Measurements from ENCODE around the gene KCNK1.

KCNK1 gene

GRCh38 chr1:233613252-233614172 is at the start of gene KCNK1:
KCNK1 (plus strand) TSS chr1:233614106; CDS start chr1:233614172, 66 bp downstream.
- DNase-seq = peak; percentile 56

DNA sequence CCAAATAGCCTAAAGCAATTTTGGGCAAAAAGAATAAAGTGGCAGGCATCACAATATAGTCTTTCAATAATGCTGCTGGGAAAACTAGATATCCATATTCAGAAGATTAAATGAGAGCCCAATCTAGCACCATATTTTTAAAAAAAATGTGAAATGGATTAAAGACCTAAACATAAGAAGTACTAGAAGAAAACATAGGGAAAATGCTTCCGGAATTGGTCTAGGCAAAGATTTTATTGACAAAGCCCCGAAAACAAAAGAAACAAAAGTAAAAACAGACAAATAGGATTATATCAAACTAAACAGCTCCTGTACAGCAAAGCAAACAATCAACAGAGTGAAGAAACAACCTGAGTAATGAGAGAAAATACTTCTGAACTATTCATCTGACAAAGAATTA is 48.6 kb upstream of the KCNK1 start:
- no peak for DNase-seq

DNA sequence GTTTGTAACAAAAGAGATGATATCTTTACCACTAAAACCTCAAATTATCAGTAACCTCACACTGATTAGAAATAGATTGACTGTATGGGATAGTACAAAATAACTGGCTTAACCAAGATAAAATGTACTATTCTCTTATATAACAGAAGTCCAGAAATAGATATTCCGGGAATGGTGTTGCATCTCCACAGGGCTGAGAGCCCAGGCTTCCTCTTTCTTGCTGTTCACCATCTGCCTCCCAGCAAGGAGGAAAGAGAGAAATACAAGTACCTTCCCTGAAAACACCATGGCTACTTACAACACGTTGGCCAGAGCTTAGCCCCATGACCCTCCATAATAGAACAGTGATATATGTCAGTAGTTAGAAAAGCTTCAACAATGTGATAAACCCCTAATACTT is 47.0 kb upstream of the KCNK1 start:
- no peak for DNase-seq

DNA sequence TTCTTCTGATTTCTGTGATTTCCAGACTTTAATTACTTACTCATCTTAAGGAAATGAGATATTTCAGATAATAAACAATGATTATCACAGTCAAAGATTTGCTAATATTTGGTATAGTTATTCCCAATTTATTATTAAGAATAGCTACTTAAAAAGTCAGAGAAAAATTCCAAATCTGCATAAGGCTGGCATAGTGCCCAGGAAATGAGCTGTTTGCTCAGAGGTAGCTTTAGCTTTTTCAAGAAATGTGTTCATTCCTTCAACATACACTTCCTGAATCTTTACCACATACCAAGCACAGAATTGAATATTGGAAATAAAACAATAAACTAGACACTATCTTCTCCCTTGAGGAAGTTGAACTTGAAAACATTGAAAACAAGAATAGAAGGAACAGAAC is 44.3 kb upstream of the KCNK1 start:
- DNase-seq = no peak

DNA sequence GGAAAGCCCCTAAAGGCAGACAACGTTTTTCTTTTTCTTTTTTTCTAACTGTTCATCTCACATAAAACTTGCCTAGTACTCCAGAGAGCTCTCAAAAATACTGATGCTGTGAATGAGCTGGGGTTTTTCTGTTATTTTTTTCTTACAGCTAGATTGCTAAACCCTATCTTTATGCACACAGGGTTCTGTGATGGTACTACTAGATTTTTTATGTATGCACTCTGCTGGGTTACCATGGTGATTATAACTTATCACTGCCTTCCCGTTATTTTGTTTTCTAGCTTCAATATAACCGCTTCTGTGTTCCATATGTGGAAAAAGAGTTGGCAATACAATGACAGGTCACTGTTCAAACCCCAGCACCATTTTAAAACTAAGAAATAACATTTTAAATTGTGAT is 43.7 kb upstream of the KCNK1 start:
- no peak for DNase-seq

- DNase-seq = no peak
These were observed 43.2 kb upstream of the KCNK1 start for GRCh38 chr1:233570706-233571105.

DNA sequence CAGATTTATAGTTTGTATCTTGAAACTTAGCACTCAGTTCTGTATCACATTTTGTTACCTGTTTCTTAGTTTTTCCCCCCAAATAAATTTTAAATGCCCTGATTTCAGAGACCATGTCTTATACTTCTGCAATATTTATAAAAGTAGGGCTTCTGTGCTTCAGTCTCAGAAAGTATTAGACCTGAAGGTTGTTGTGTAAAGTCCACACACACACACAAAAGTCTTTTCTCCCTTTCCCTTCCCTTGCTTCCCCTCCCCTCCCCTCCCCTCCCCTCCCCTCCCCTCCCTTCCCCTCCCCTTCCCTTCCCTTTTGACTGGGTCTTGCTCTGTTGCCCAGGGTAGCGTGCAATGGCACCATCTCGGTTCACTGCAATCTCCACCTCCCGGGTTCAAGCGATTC is 41.0 kb upstream of the KCNK1 start:
- DNase-seq = no peak

DNA sequence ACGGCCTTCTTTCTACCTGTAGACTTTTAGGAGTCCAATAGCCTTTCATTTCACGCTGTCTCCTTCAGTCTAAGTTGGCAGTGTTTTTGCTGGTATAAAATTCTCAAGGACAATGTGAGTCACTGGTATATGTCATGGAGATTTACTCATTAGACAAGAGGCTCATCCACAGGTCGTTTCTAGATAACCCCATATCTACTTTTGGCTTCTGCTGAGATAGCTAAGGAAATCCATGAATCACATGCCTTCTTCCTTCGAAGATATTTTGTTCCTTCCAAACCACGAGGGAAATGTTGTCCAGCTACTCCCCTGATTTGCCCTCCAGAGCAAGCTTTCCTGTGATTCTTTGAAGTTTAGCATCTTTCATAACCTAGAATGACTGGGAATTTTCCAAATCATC is 38.5 kb upstream of the KCNK1 start:
- no peak for DNase-seq

GRCh38 chr1:233582439-233582838 is 31.5 kb upstream of the KCNK1 start:
- DNase-seq = no peak

DNA sequence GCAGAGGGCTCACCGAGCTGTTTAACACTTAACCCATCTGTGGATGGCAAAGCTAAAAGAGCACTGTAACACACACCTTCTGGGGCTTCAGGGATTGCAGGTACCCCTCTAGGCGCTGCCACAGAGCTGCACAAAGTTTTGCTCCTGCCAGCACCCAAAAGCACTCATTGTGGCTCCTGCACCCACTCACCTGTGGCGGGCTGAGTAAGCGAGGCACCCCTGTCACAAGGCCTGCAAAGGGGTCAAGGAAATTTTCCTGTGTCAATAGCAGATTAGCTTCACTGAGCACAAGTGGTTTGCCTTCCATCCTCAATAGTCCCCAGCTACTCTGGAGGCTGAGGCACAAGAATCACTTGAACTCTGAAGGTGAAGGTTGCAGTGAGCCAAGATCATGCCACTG is 29.5 kb upstream of the KCNK1 start:
- DNase-seq = no peak

- DNase-seq = no peak
These were observed 29.0 kb upstream of the KCNK1 start for GRCh38 chr1:233584931-233585330.

- no peak for DNase-seq
These were observed 27.6 kb upstream of the KCNK1 start for GRCh38 chr1:233586301-233586700.

DNA sequence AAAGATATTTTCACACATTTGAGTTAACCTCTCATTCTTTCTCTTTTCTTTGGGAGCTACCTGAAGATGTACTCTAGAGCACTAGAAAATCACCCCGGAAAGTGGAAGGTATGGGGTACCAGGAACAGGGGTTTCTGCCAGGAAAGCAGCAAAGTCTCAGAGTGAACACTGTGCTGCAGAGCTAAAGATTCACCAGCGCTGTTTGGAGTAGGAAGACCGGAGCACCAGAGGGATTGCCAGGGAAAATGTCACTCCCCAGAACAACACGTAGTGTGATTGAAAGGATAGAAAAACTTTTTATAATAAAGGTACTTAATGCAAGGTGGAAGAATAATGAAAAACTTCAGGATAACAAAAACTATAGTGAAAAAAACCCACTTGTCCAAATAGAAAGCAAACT is 26.7 kb upstream of the KCNK1 start:
- DNase-seq = no peak

- DNase-seq = no peak
These were observed 25.7 kb upstream of the KCNK1 start for GRCh38 chr1:233587958-233588799.

GRCh38 chr1:233597489-233597901 is 16.4 kb upstream of the KCNK1 start:
- no peak for DNase-seq

- DNase-seq = no peak
These were observed 14.9 kb upstream of the KCNK1 start for GRCh38 chr1:233598891-233599541.

GRCh38 chr1:233599542-233600073 is 14.3 kb upstream of the KCNK1 start:
- DNase-seq = no peak

GRCh38 chr1:233600488-233600887 is 13.4 kb upstream of the KCNK1 start:
- DNase-seq = no peak

DNA sequence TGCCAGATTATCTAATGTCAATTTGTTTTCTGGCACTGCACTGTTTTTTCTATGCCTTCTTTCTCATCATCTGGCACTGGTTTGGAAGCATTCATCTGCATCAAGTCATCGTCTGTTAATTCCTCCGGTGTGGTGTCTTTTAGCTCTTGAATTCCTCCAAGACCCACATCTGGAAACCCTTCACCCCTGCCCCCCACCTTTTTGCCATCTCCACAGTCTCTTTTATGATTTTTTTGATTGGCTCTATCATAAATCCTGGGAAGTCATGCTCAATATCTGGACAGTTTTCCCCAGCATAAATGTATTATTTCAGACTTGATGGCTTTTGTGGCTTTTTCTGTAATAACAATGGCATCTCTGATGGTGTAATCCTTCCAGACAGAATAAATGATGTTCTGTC is 10.4 kb upstream of the KCNK1 start:
- no peak for DNase-seq

DNA sequence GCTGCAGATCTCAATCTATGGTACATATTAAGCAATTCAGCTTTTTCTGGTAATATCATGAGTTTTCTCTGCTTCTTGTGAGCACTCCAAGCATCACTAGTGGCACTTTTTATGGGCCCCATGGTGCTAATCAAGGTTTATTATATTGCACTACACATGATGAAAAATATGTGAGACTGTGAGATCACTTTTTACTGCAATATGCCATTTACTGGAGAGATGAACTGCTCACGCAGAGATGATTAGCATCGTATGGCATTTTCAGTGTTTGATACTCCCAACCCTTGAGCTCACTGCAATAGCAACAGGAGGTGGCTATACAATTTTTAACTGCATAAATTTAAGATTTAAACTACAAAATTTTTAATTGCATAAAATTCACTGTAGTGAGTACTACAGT is 8.7 kb upstream of the KCNK1 start:
- DNase-seq = no peak

GRCh38 chr1:233606813-233607212 is 7.1 kb upstream of the KCNK1 start:
- DNase-seq = no peak

- no peak for DNase-seq
These were observed 6.4 kb upstream of the KCNK1 start for GRCh38 chr1:233607252-233608119.
